SK-N-SH (cell line): ENCODE data around the gene KIF6. TPM values are rescaled to one million over a fixed set of nuclear protein-coding genes. Genes with fewer than 3 reads are reported as not detected.

Experiments
- CTCF ChIA-PET: fragments of 300-600, 350-600 bp; formaldehyde crosslinking; extraction: SDS; loops from one replicate; lab custom pipeline; 2021; lab: Yijun Ruan, JAX
- POLR2A ChIA-PET: fragments of 350-600 bp; sonication (Branson Sonifier 250); formaldehyde crosslinking; extraction: SDS; loops from one replicate; lab custom pipeline; 2020; ENCODE audit warnings: antibody characterized with exemption, inconsistent platforms; lab: Yijun Ruan, JAX
- DNase-seq: peaks from one replicate; pipeline ENCODE4 v3.0.0; 2012
- H2AFZ ChIP-seq: fragments of 200-600 bp; sonication (generic); 2 replicates; pipeline ENCODE4 v1.8.1; 2016; ENCODE audit warnings: antibody characterized with exemption, mild to moderate bottlenecking, low read depth
- H3F3A ChIP-seq: fragments of 200-600 bp; sonication (generic); replicated peaks from 2 replicates; pipeline ENCODE3; 2016; ENCODE audit warnings: antibody characterized with exemption, mild to moderate bottlenecking; ENCODE audit not compliant: insufficient read depth
- H3K27ac ChIP-seq, 2 experiments: fragments of 200-500 bp in 1 of 2; fragments of 200-600 bp in 1 of 2; sonication (Bioruptor generic) in 1 of 2; sonication (generic), shearing (Covaris generic) in 1 of 2; 2 replicates each; pipeline versions ENCODE4 v1.5.1 to v1.6.1; 2014 to 2016; ENCODE audit warnings: low read depth in 2 of 2, inconsistent platforms in 1 of 2, low read length in 1 of 2, mild to moderate bottlenecking in 1 of 2, mixed read lengths in 1 of 2
- H3K27me3 ChIP-seq: fragments of 200-600 bp; sonication (generic), shearing (Covaris generic); 2 replicates; pipeline ENCODE4 v1.6.1; 2016; ENCODE audit warnings: mixed run types; ENCODE audit not compliant: insufficient read depth
- H3K36me3 ChIP-seq, 2 experiments: fragments of 200-500 bp in 1 of 2; fragments of 200-600 bp in 1 of 2; sonication (Bioruptor generic) in 1 of 2; sonication (generic) in 1 of 2; replicated peaks in 1 of 2; 2 replicates each; pipeline versions ENCODE3 to v1.5.1; 2014 to 2016; ENCODE audit warnings: low read length in 1 of 2, mild to moderate bottlenecking in 1 of 2; ENCODE audit not compliant: insufficient read depth in 2 of 2, control insufficient read depth in 1 of 2
- H3K4me1 ChIP-seq, 2 experiments: fragments of 200-500 bp in 1 of 2; fragments of 200-600 bp in 1 of 2; sonication (Bioruptor generic) in 1 of 2; sonication (generic), shearing (Covaris generic) in 1 of 2; 2 replicates each; pipeline versions ENCODE4 v1.5.1 to v1.6.1; 2014 to 2016; ENCODE audit warnings: low read depth in 1 of 2, low read length in 1 of 2, mixed run types in 1 of 2; ENCODE audit not compliant: insufficient read depth in 2 of 2, control insufficient read depth in 1 of 2
- H3K4me2 ChIP-seq: fragments of 200-600 bp; sonication (generic), shearing (Covaris generic); 2 replicates; pipeline ENCODE4 v1.6.1; 2017; ENCODE audit warnings: mixed run types
- H3K4me3 ChIP-seq, 2 experiments: fragments of 200-500 bp in 1 of 2; fragments of 200-600 bp in 1 of 2; sonication (Bioruptor generic) in 1 of 2; sonication (generic), shearing (Covaris generic) in 1 of 2; 2 replicates each; pipeline versions ENCODE4 v1.5.1 to v1.8.1; 2014 to 2016; ENCODE audit warnings: low read depth in 2 of 2, inconsistent platforms in 1 of 2, low read length in 1 of 2, mild to moderate bottlenecking in 1 of 2, mixed read lengths in 1 of 2, moderate library complexity in 1 of 2
- H3K79me2 ChIP-seq: fragments of 200-600 bp; sonication (generic); 2 replicates; pipeline ENCODE4 v1.8.1; 2017; ENCODE audit warnings: mild to moderate bottlenecking; ENCODE audit not compliant: insufficient read depth
- H3K9ac ChIP-seq: fragments of 200-600 bp; sonication (generic); 2 replicates; pipeline ENCODE4 v1.6.1; 2017; ENCODE audit warnings: mixed run types
- H3K9me2 ChIP-seq: fragments of 200-600 bp; sonication (generic); 2 replicates; pipeline ENCODE4 v1.6.1; 2017; ENCODE audit warnings: mixed run types
- H3K9me3 ChIP-seq: fragments of 200-600 bp; sonication (generic); 2 replicates; pipeline ENCODE4 v1.6.1; 2017; ENCODE audit warnings: mixed run types, mild to moderate bottlenecking, moderate library complexity
- H4K20me1 ChIP-seq: fragments of 200-600 bp; sonication (generic); 2 replicates; pipeline ENCODE4 v1.6.1; 2017; ENCODE audit warnings: mild to moderate bottlenecking, mixed run types; ENCODE audit not compliant: insufficient read depth
- EP300 ChIP-seq, 2 experiments: IDR thresholded peaks; 2 replicates each; pipeline versions ENCODE4 v1.4.0 to v1.6.1; 2012; ENCODE audit warnings: borderline replicate concordance in 1 of 2, low read depth in 1 of 2, low read length in 1 of 2
- GATA2 ChIP-seq: sonication (generic); formaldehyde crosslinking; IDR thresholded peaks from 2 replicates; pipeline ENCODE4 v1.5.0; 2020; ENCODE audit warnings: mild to moderate bottlenecking, missing genetic modification reagents
- MXI1 ChIP-seq: IDR thresholded peaks from 2 replicates; pipeline ENCODE4 v1.6.1; 2012; ENCODE audit warnings: mild to moderate bottlenecking, low read depth, low read length, improper control_type of control experiment
- NFIC ChIP-seq: IDR thresholded peaks from 2 replicates; pipeline ENCODE4 v1.4.0; 2012; ENCODE audit warnings: borderline replicate concordance
- RCOR1 ChIP-seq: fragments of 150-350 bp; IDR thresholded peaks from 2 replicates; pipeline ENCODE4 v1.6.1; 2017; ENCODE audit warnings: antibody characterized with exemption, low read length
- WGBS: methylation state at CpG from one replicate; pipeline ENCODE4 v1.1.6; 2017; ENCODE audit warnings: low lambda C conversion rate; 5-methylcytosine and 5-hydroxymethylcytosine counted together
- polyA plus RNA-seq, 3 experiments: library from polyadenylated mRNA; depleted of rRNA; stranded (reverse); fragments of >200 nt; gene quantifications; 2 replicates each; pipeline ENCODE4 v1.2.3, GENCODE V29; 2012
- TF ChIP-seq, protein P1 (sequence below): IDR thresholded peaks from 2 replicates; pipeline ENCODE4 v1.4.0; 2012; ENCODE audit warnings: low read depth
- TF ChIP-seq, protein P2 (sequence below): IDR thresholded peaks from 2 replicates; pipeline ENCODE4 v1.4.0; 2012; ENCODE audit warnings: low read depth, borderline replicate concordance

Gene KIF6
- polyA plus RNA-seq, 1 of the 3 experiments (the other 2 are of a cell fraction): 0.13 TPM

DNA sequence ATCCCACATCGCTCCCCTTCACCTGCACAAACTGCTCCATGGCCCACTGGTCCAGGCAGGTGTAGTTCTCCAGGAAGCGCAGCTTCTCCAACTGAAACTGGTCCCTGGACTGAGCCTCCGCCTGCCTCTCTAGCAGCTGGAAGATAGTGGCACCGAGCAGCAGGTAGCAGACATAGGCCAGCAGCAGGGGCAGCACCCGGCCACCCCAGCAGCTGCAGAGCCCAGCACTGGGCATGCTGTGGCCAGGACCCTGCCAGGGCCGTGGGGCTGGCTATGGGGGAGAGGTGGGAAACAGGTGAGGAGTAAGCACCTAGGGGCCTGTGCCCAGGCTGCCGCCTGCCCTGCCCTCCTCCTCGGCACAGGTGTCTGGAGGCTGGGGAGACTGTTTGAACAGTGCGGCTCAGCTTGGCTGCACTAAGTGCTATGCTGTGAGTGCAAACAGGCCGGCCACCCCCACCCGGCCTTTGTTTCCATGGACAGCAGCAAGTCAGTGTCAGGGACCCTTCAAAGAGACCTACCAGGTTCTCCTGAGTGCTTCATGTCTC, 402.8 kb downstream of the KIF6 start, which contains the start of gene KCNK16 (continued):
- TF ChIP-seq EP300 (IDR thresholded peaks at IDR 0.05; ENCODE audit: borderline replicate concordance in 1 of 2, low read depth in 1 of 2, low read length in 1 of 2): no peak

DNA sequence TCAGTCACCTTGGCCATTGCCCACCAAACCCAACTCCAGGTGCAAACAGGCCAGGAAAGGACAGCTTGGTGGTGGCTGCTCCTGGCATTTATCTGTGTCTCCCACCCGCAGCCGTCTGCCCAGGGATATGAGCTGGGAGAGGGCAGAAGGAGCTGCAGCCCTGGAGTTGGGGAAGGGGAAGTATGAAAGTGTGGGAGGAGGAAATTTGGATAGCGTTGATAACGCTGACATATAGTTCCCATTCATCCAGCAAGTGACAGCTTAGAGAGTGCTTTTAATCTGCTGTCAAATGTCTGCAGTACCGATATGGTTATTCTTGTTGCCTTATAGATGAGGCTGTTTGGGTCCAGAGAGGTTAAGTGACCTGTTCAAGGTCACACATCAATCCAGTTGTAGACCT, 403.4 kb downstream of the KIF6 start:
- H3K4me2 ChIP-seq: no peak overlapping the region
- no peaks in the 10 kb centered on the region for H3K79me2 ChIP-seq
- no peaks in the 10 kb centered on the region for H3K9me3 ChIP-seq
- no peak overlapping the region for H3K27ac ChIP-seq
- TF ChIP-seq GATA2: no peak
- TF ChIP-seq, protein P1, sequence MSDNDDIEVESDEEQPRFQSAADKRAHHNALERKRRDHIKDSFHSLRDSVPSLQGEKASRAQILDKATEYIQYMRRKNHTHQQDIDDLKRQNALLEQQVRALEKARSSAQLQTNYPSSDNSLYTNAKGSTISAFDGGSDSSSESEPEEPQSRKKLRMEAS: no peak
- no peak for TF ChIP-seq NFIC
- TF ChIP-seq MXI1: no peak
- TF ChIP-seq, protein P2, sequence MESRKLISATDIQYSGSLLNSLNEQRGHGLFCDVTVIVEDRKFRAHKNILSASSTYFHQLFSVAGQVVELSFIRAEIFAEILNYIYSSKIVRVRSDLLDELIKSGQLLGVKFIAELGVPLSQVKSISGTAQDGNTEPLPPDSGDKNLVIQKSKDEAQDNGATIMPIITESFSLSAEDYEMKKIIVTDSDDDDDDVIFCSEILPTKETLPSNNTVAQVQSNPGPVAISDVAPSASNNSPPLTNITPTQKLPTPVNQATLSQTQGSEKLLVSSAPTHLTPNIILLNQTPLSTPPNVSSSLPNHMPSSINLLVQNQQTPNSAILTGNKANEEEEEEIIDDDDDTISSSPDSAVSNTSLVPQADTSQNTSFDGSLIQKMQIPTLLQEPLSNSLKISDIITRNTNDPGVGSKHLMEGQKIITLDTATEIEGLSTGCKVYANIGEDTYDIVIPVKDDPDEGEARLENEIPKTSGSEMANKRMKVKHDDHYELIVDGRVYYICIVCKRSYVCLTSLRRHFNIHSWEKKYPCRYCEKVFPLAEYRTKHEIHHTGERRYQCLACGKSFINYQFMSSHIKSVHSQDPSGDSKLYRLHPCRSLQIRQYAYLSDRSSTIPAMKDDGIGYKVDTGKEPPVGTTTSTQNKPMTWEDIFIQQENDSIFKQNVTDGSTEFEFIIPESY: no peak
- no peak overlapping the region for H2AFZ ChIP-seq
- no peaks in the 10 kb centered on the region for H4K20me1 ChIP-seq
- no peaks in the 10 kb centered on the region for H3K27me3 ChIP-seq
- H3F3A ChIP-seq: no peaks in the 10 kb centered on the region
- no peak overlapping the region for H3K4me3 ChIP-seq
- H3K4me1 ChIP-seq: peaks cover 0 to 2% of the 10 kb centered on the region in 2 experiments; a peak in 1 of 4 replicates
- no peaks in the 10 kb centered on the region for H3K36me3 ChIP-seq
- no peak overlapping the region for H3K9ac ChIP-seq
- CTCF ChIA-PET: interaction anchor here (1.2 to 3.8 kb wide), 5 partner anchors 11 to 156 kb away, joined by 3 to 20 read pairs (median 4); no protein-coding TSS in a partner anchor
- DNase-seq: no peak
- 41% methylated on average over 4 of the region's 5 CpGs for WGBS
- H3K9me2 ChIP-seq: no peaks in the 10 kb centered on the region
- POLR2A ChIA-PET: no interaction called here

DNA sequence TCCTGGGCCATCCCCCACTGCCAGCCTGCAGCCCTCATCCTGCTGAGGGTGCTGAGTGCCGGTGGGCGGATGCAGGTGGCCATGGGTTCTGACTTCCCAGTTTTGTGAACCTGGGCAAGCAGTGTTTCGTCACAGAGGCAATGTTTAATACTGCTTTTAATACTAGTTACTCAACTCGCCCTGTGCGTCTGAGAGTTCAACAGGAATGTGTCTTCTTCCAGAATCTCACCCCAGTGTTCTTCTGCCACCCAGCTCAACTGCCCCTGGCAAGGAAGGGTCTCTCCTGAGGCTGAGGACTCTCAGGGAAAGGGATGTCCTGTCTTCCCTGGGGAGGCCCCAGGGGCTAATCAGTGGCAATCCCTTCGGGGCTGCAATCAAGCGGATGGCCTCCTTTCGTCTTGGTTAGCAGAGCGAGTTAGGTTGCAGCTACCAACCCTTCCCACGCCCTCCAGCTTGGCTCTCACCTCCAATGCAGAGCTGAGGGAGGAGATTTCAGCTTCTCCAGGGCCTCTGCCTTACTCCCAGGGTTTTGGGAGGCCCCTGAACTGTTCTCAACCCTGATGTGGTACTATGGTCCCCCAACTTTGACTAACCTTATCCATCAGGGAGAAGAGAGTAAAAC, 404.7 kb downstream of the KIF6 start:
- Histone ChIP-seq H3K27ac (no peak overlapping the region), H3K4me1 (no peaks in the 10 kb centered on the region; a peak in 1 of 4 replicates), H3K4me2 (no peak overlapping the region), H3K79me2 (no peaks in the 10 kb centered on the region), H4K20me1 (no peaks in the 10 kb centered on the region), H3K9ac (no peak overlapping the region), H3K27me3 (no peaks in the 10 kb centered on the region), H3K36me3 (no peaks in the 10 kb centered on the region), H3K4me3 (no peak overlapping the region), H2AFZ (no peak overlapping the region), H3K9me2 (no peaks in the 10 kb centered on the region), H3F3A (no peaks in the 10 kb centered on the region), H3K9me3 (no peaks in the 10 kb centered on the region)
- POLR2A ChIA-PET: no interaction called here
- no peak for DNase-seq
- no peak for TF ChIP-seq RCOR1
- TF ChIP-seq, protein P1: no peak
- CTCF ChIA-PET: interaction anchor here (1.8 to 3.8 kb wide), 2 partner anchors 10 to 154 kb away, joined by 4 to 20 read pairs; no protein-coding TSS in a partner anchor
- 38% methylated on average over 5 of the region's 10 CpGs for WGBS
